Ureter (tissue), 1 donor: ENCODE results near the gene PHYHIPL. TPM values are rescaled to one million over a fixed set of nuclear protein-coding genes. Genes with fewer than 3 reads are reported as not detected.

Experiments used
- DNase-seq: peaks from one replicate; pipeline ENCODE4 v3.0.0-alpha.2; 2020; ENCODE audit warnings: low spot score
- total RNA-seq: library from RNA; stranded (reverse); gene quantifications from one replicate; pipeline ENCODE4 v1.2.4, GENCODE V29; 2023
- donor health status: DM: yes; HTN: yes; CAD: no.

PHYHIPL gene
- total RNA-seq, 1 donor from 2014 or later = 2.4 TPM

DNA sequence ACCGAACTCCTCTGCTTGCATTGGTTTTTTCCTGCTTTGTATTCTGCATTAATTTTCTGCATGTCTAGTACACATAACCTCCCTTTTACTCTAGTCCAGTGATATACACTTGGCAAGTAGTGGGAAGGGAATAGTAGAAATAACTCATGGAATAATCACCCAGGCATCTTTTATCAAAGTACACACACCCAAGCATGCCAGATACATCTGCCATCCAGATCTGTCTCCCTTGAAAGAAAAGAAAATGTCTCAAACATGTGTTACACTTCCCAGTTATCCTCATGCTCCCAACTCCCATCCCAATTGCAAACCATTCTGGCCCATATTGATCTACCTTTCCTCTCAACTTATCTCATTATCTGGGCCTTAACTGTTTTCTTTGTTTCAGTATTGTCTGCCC is 79.0 kb downstream of the PHYHIPL start:
- DNase-seq = no peak

DNA sequence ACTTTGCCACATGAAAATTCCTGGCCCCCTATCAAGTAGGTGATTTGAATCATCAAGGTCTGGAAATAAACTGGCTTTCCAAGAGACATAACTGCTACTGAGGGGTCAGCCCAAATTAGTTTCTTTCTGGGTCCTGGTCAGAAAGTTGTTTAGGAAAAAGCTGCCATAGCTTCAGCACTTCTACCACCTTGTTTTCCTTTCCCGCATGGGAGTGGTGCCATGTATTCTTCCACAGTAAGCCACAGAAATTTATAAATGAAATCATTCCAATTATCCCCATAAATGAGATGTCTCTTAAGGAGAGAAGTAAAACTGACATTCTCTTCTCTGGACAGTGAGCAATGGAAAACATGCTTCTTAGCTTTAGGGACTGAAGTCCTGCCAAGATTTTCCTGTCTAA is 80.8 kb downstream of the PHYHIPL start:
- DNase-seq = no peak

DNA sequence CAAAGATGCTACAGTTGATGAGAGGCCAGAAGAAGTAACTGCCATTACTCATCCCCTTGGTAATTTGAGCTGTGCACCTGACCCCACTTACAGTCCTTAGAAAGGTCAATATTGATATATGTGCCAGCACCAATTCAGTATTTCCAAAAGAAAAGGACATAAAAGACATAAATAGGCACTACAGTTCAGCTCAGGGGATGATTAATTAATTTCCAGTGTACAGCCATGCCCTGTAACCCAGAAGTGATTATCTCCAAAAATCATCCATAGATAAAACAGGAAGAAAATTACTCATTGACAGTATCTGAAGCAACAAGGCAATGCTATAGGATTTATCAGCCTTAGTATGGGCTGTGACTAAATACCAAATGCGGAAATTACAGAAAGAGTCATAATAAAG is 82.4 kb downstream of the PHYHIPL start:
- DNase-seq = no peak

DNA sequence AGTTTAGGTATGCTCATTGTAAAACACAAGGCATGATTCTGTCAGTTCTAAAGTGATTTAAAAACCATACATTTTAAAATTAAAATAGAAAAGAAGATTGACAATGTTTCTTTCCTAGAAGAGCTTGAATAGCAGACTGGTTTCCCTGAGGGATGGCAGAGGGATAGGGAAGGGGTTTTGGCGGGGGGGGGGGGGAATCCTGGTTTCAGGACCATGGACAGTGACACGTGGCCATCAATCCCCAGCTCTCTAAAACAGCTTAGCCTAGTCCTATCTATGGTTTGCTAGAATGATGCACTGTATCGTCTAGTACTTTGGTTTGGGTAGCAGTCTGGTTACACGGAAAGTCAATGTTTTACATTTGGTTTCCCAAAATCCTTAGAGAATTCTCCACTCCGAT is 88.7 kb downstream of the PHYHIPL start:
- DNase-seq = no peak

DNA sequence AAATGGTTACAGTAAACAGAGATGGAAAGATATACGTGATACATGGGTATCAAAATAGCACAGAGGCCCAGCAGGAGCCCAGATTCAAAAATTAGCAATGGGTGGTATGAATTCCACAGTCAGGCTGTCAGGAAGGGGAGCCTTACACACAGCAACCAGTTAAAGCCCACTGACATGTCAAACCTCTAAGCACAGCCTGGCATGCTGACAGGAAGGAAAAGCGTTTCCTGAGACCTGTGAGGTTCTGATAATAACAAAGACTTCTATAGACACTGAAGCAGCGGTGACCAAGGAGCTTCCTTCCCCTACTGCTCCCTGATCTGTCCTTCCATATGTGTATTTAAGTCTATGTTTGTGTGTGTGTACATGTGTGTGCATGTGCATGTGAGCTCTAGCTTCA is 89.9 kb downstream of the PHYHIPL start:
- no peak for DNase-seq

DNA sequence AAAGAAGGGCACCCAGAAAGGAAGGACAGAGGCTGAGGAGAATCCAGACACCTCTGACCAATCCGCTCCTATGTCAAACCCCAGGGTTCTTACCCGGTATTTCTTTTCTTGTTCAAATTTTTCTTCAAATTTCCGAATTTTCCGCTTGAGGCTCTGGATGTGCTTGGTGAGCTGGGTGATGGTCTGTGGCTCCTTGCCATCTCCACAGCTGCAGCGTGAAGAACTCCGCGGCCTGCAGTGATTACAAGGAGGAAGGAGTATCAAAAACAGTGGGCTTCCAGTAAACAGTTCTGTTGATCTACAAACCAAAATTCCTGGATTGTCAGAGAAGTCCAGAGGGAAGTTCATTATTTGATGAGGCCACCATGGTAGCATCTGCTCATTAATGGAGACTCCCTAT is 92.0 kb downstream of the PHYHIPL start:
- no peak for DNase-seq

DNA sequence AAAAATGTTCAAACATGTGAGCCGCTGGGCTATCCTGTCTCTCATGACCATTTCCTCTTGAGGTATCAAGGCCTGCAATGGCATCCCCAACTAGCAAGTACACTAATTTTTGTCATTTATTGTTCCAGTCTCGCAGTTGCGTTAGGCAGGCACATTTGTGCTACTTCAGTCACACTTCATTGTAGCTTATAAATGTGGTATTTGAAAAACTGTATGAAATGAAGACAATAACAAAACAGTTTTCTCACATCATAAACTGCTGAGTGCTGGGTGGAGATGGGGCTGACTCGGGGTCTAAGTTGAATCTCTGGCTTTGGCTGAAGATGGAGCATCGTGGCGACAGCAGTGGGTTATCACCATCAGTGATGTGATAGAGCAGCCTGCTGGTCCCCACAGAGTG is 93.2 kb downstream of the PHYHIPL start:
- no peak for DNase-seq

DNA sequence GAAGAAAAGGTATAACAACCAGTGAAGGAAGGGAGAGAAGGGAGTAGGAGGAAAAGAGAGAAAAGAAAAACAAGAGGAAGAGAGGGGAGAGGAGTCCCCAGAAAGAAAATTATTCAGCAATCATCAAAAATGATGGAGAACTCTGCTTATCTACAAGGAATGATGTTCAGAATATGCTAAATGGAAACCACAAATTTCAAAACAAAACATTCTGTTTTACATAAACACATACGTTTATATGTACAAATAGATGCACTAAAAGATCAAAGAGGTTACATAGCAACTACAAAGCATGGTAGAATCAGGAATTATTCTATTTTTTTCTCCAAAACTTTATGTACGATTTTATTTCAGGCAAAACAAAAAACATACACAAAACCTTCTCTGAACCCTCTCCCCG is 94.0 kb downstream of the PHYHIPL start:
- DNase-seq = no peak

DNA sequence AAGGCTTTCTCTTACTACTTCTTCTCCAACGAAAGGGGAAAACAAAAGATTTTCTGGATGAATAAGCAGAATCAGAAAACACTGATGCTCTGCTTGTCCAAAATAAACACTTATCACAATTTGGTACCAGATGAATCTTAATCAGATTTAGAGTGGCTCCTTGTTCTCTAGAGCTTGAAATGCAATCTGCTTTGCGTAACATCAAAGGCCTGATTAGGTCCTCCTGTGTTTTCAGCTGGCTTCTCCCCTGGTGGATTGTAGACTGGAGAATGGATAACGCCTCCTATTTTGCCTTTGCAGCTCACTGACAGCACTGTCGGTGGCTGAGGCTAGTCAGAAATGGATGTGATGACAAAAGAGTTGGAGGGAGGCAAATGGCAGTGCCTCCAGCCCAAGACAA is 94.7 kb downstream of the PHYHIPL start:
- DNase-seq = no peak

DNA sequence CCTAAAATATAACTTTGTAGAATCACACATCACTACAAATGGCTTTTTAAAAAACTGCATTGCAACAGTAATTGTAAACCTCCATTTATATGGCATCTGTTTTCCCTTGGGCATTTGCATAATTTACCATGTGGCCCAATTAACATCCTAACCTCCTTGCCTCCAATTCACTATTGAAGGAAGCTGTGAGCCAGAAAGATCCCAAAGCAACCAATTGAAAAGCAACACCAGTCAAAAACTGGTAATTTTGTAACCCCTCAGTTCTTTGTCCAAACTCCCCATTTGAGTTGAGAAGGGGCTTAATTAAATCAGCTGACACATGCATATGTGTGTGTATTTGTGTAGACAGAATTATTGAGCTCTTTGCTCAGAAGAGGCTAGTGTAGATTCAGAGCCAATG is 95.6 kb downstream of the PHYHIPL start:
- DNase-seq = no peak

DNA sequence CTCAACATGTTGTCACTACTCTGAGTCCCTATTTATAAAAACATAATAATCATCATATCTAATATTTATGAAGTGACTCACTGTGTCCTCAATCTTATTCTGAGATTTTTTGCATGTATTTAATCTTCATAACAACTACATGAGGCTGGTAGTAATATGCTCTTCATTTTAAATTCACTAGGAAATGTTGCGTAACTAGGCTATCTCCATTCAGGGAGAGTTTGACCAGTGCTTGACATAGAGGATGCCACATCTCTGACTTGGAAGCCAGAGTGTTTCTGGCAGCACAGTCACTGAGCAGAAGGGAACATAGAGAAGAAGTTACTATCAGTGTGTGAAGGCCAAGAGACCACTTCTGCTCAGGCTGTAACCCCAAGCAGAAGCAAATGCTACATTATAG is 97.0 kb downstream of the PHYHIPL start:
- DNase-seq = no peak

DNA sequence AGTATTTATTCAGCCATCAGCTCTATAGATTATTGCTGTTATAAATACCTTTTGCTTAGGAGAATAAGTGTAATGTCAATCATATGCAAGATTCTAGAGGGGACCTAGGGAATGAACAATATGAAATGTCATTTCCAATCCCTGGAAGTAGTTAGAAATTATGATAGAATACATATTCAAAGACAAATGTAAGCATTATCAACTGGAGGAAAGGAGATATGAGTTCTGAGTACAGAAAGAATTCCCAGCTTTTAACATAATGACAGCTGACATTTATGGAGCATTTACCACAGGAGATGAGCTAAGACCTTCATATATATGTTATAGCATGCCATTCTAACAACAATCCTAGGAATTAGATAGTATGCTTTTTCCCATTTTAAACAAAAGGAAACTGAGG is 99.7 kb downstream of the PHYHIPL start:
- DNase-seq = no peak

DNA sequence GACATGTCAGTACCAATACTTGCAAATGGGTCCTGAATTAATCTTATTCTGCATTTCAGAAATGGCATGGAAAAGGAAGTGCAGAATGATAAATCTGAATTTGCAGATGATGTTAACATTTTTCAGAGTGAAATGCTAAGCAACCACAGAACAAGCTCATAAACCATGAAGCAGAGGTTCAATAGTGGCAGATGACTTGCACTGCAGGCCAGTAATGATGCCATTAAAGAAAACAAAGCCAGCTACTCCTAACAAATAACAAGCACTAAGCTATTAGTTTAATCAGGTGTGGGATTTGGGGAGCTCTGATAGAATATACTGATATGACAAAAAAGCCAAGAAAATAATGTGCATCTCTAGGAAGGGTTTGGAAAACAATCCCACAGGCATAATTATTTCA is 100.5 kb downstream of the PHYHIPL start:
- DNase-seq = no peak

DNA sequence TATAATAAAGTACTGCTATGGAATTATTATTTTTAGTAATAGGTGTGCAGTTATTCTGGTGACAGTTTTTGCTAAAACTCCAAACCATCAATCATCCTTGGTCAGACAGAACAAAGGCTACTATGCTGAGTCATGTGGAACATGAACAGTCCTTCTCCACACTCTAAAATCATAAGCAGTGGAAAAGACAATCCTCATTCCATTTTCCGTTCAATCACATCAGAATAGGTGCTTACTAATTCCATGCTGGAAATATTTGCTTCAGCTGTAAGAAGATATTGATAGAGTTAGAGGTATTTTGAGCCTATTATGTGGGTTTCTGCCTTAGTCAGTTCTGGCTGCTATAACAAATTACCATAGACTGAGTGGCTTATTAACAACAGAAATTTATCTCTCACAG is 103.0 kb downstream of the PHYHIPL start:
- DNase-seq = no peak

DNA sequence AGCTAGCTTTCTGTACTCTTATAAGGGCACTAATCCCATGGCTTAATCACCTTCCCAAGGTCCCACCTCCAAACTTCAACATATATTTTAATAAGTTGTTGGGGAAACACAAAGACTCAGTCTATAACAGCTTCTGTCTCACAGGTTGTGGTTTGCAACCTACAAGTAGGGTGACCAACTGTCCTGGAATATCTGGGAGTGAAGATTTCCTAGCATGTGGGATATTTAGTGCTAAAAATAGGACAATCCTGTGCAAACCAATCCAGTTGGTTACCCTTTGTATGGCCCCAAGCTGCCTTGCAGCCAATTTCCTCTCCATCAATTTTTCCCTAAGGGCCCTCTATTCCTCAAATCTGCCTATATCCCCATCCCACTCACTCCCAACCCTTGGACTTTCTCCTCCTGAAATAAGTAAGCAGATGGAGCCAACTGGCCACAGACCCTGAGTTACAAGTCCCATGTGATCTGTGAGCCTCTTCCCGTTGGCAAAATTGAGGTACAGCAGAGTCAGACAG is 103.6 kb downstream of the PHYHIPL start:
- DNase-seq = no peak

DNA sequence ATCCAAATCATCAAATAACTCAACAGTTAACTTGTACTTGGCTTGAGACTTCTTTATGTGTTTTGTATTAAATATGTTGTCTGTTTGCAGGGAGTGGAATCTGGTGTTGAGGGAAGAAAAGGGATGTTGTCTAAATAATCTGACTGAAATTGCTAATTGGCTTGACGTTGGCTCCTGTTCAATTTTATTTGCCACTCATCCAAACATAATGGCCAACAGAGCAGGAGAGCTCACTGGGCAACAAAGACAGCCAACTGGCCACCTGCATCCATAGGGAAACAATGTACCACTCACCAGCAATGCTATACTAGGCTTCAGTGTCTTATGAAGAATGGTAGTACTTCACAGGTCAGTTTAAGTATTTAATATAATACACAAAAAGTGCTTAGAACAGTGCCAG is 105.4 kb downstream of the PHYHIPL start:
- DNase-seq = no peak

DNA sequence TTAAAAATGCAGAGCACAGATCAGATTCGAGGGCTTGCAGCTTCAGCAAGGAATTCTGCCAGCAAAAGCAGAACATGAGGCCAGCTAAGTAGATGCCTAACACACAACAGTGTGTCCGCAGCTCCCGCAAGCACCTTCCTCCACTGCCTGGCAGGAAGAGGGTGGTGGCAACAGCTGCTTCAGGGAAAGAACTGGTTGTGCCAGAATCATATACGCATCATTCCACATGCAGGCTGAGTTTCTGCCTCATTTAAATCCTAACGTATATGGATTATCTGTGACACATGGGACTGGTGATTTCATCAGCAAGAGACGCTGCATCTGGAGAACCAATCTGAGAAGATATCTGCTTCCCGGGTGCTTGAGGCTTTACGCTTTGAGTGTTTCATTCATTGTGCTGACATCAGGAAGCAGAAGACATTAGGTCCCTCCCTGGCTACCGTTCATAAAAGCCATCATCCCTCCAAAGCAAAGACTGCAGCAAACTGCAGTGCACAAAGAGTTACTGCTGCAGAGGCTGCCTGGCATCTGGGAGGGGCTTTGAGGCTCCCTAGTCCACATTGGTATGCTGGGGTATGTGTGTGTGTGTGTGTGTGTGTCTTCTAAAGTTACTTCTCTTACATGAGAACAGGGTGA is 107.1 kb downstream of the PHYHIPL start:
- no peak for DNase-seq

DNA sequence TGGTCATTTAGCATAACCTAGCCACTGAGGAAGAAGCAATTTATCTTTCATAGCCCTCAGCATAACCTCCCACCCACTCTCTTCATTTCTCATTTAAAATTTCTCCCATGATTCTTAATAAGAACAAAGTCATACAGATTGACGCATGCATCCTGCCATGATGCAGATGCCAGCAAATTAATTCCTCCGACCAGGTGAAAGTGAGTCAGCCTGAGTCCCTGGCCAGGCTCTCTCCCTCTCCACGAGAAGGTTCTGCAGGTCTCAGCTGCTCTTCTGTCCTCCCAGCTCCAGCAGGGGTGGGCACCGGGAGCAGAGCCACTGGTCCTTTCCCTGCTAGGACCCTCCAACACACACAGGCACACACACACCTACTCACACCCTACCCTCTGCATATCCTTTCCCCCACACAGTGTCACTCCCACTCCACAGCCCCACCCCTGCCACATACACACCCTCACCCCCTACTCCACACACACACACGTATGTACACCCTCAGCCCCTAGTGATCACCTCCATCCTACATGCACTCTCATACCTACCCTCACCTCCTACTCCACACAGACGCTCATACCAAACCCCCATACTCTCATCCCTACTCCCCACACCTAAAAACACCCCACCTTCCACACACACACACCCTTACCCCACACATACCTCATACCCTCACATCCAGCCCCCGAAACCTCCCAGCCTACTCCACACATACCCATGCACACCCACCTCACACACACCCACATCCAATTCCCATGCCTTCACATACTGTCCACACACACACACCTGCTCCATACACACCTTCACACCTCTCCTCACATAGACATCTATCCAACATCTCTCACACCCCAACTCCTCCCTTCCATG is 107.9 kb downstream of the PHYHIPL start:
- no peak for DNase-seq

DNA sequence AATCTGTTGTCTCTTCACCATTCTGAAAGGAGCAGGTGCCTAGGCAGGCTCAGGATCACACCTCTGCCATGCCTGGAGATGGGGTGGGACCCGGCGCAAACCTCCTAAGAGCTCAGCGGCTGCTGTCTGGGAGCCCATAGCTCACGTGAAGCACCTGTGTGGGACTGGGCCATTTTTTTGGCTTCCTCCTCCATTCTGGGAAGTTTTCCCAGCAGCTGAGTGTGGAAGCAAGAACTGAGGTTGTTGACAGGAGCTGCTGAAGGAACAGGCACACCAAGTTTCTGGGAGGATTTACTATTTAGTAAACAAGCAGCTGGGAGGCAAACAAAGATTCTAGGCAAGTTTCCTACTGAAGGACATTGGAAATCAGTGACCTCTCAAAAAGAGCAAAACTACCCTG is 108.6 kb downstream of the PHYHIPL start:
- DNase-seq = no peak

DNA sequence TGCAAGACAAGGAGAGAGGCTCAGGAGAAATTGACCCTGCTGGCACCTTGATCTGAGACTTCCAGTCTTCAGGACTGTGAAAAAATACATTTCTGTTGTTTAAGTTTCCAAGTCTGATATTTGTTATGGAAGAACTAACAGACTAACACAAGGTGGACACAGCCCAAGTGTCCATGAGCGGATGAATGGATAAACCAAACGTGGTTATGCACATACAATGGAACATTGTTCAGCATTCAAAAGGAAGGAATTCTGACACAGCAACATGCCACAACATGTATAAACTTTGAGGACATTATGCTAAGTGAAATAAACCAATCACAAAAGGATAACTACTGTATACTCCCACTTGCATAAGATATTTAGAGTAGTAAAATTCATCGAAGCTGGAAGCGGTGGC is 109.4 kb downstream of the PHYHIPL start:
- no peak for DNase-seq

DNA sequence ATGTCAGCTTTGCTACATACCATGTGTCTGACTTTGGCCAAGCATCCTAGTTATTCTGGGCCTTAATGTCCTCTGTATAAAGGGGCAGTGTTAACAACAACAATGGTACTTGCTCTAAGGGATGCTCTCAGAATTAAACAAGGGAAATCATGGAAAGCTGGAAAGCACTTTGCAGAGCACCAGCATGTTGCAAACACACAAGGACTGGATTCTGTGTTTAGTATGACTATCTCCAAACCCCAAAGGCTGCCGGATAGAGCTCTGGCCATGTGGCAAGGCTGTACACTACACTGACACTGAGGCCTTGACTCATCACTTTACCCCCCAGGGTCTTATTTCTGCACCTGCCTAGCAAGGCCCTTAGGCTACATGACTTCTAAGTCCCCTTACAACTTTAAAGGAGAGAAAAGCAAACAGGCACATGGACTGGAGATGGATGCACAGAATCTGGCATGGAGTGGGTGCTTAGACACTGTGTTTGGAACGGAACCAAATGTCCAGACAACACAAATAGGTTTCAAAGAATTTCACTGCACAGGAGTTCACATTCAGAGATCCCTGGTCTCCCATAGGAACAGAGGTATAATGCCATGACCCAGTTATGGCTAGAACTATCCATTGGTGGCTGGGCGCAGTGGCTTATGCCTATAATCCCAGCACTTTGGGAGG is 111.3 kb downstream of the PHYHIPL start:
- DNase-seq = no peak

DNA sequence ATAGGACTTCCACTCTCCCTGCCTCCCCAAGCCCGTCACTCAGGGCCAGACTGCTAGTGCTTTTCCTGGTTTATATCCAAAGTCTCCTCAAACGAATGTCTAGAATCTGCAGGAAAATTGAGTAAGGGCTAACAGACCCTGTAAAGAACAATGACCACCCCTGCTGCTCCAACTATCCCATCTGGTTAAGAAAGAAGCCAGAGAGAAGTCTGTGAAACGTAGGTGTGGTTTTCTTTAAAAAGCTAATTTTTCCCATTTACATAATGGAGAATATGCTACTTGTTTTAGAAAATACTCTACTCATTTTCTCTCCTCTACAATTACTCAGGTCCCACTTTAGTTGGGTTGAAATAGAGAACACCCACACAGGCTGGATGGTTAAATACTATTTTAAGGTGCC is 113.4 kb downstream of the PHYHIPL start:
- DNase-seq = no peak

DNA sequence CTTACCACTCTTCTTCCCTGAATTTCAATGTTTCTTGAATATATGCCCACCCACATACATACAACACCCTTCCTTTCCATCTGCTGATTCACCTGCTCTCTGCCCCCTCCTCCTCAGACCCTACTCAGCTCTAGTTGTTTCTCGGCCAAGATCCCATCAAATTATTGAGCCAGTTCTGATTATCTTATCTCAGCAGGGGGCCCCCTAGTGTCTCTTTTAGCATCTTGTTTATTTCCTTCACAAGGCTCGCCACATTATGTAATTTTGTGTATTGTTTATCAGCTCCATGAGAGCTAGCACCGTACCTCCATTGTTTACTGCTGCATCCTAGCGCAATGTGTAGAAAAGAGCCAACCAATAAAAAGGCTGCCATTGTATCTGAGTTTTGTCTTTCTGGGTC is 114.0 kb downstream of the PHYHIPL start:
- no peak for DNase-seq
